ENCODE results near the gene UMPS.

The UMPS gene

GRCh38 chr3:124730129-124730940 is at the start of gene UMPS:
TSS of gene UMPS (plus strand) at chr3:124730452. CDS start at chr3:124730472, 20 bp downstream.
- DNase-seq (ENCODE audit: low read depth): peak; percentile 95
- Histone ChIP-seq H3K9ac (ENCODE audit: low read length) (peak within 1 kb of the TSS; percentile 87), H3K27me3 (replicated peaks; ENCODE audit: control insufficient read depth, insufficient read depth, low read length) (no peaks in the 10 kb centered on the region), H3K9me3 (ENCODE audit: control insufficient read depth, low read length) (no peaks in the 10 kb centered on the region), H3K36me3 (ENCODE audit: control insufficient read depth, insufficient read depth, low read length, severe bottlenecking) (peaks cover 5% of the 10 kb centered on the region), H3K4me3 (ENCODE audit: low read length) (peak within 1 kb of the TSS; percentile 90), H3K4me1 (ENCODE audit: control insufficient read depth, insufficient read depth, low read length) (peaks cover 22% of the 10 kb centered on the region)

GRCh38 chr3:124680521-124680920 is 49.7 kb upstream of the UMPS start:
- H3K4me3 ChIP-seq (ENCODE audit: low read length): no peak overlapping the region

GRCh38 chr3:124682263-124682662 is 48.0 kb upstream of the UMPS start:
- H3K9ac ChIP-seq (ENCODE audit: low read length): no peak overlapping the region
- no peaks in the 10 kb centered on the region for H3K36me3 ChIP-seq (ENCODE audit: control insufficient read depth, insufficient read depth, low read length, severe bottlenecking)
- no peak overlapping the region for H3K4me3 ChIP-seq (ENCODE audit: low read length)
- DNase-seq (ENCODE audit: low read depth): no peak
- peaks cover 26% of the 10 kb centered on the region for H3K4me1 ChIP-seq (ENCODE audit: control insufficient read depth, insufficient read depth, low read length)
- peaks cover 6% of the 10 kb centered on the region for H3K27me3 ChIP-seq (replicated peaks; ENCODE audit: control insufficient read depth, insufficient read depth, low read length)
- no peaks in the 10 kb centered on the region for H3K9me3 ChIP-seq (ENCODE audit: control insufficient read depth, low read length)

More at GRCh38 chr3:124680521-124680920, 49.7 kb upstream of the UMPS start:
- no peaks in the 10 kb centered on the region for H3K36me3 ChIP-seq (ENCODE audit: control insufficient read depth, insufficient read depth, low read length, severe bottlenecking)
- H3K9me3 ChIP-seq (ENCODE audit: control insufficient read depth, low read length): no peaks in the 10 kb centered on the region
- H3K27me3 ChIP-seq (replicated peaks; ENCODE audit: control insufficient read depth, insufficient read depth, low read length): peaks cover 6% of the 10 kb centered on the region
- no peak overlapping the region for H3K9ac ChIP-seq (ENCODE audit: low read length)
- DNase-seq (ENCODE audit: low read depth): no peak
- peaks cover 31% of the 10 kb centered on the region for H3K4me1 ChIP-seq (ENCODE audit: control insufficient read depth, insufficient read depth, low read length)

GRCh38 chr3:124684459-124684858 is 45.8 kb upstream of the UMPS start:
- DNase-seq (ENCODE audit: low read depth): no peak
- Histone ChIP-seq H3K36me3 (ENCODE audit: control insufficient read depth, insufficient read depth, low read length, severe bottlenecking) (no peaks in the 10 kb centered on the region), H3K4me3 (ENCODE audit: low read length) (no peak overlapping the region), H3K9me3 (ENCODE audit: control insufficient read depth, low read length) (no peaks in the 10 kb centered on the region), H3K4me1 (ENCODE audit: control insufficient read depth, insufficient read depth, low read length) (peaks cover 26% of the 10 kb centered on the region), H3K9ac (ENCODE audit: low read length) (no peak overlapping the region), H3K27me3 (replicated peaks; ENCODE audit: control insufficient read depth, insufficient read depth, low read length) (peaks cover 6% of the 10 kb centered on the region)

- no peak for DNase-seq (ENCODE audit: low read depth)
- Histone ChIP-seq H3K9ac (ENCODE audit: low read length) (no peak overlapping the region), H3K27me3 (replicated peaks; ENCODE audit: control insufficient read depth, insufficient read depth, low read length) (peaks cover 6% of the 10 kb centered on the region), H3K4me1 (ENCODE audit: control insufficient read depth, insufficient read depth, low read length) (peaks cover 23% of the 10 kb centered on the region), H3K36me3 (ENCODE audit: control insufficient read depth, insufficient read depth, low read length, severe bottlenecking) (no peaks in the 10 kb centered on the region), H3K4me3 (ENCODE audit: low read length) (no peak overlapping the region), H3K9me3 (ENCODE audit: control insufficient read depth, low read length) (no peaks in the 10 kb centered on the region)
These were observed 45.2 kb upstream of the UMPS start for GRCh38 chr3:124685067-124685466.

GRCh38 chr3:124685481-124685880 is 44.8 kb upstream of the UMPS start:
- DNase-seq (ENCODE audit: low read depth): peak; percentile 22

GRCh38 chr3:124686028-124686670 is 44.1 kb upstream of the UMPS start:
- Histone ChIP-seq H3K4me3 (ENCODE audit: low read length) (no peak overlapping the region), H3K36me3 (ENCODE audit: control insufficient read depth, insufficient read depth, low read length, severe bottlenecking) (no peaks in the 10 kb centered on the region), H3K27me3 (replicated peaks; ENCODE audit: control insufficient read depth, insufficient read depth, low read length) (peaks cover 6% of the 10 kb centered on the region), H3K9ac (ENCODE audit: low read length) (no peak overlapping the region), H3K9me3 (ENCODE audit: control insufficient read depth, low read length) (no peaks in the 10 kb centered on the region), H3K4me1 (ENCODE audit: control insufficient read depth, insufficient read depth, low read length) (peaks cover 14% of the 10 kb centered on the region)
- no peak for DNase-seq (ENCODE audit: low read depth)

More at GRCh38 chr3:124685481-124685880, 44.8 kb upstream of the UMPS start:
- no peak overlapping the region for H3K4me3 ChIP-seq (ENCODE audit: low read length)
- no peaks in the 10 kb centered on the region for H3K36me3 ChIP-seq (ENCODE audit: control insufficient read depth, insufficient read depth, low read length, severe bottlenecking)
- H3K9ac ChIP-seq (ENCODE audit: low read length): no peak overlapping the region
- H3K4me1 ChIP-seq (ENCODE audit: control insufficient read depth, insufficient read depth, low read length): peaks cover 19% of the 10 kb centered on the region
- H3K9me3 ChIP-seq (ENCODE audit: control insufficient read depth, low read length): no peaks in the 10 kb centered on the region
- peaks cover 6% of the 10 kb centered on the region for H3K27me3 ChIP-seq (replicated peaks; ENCODE audit: control insufficient read depth, insufficient read depth, low read length)

GRCh38 chr3:124688581-124689454 is 41.4 kb upstream of the UMPS start:
- DNase-seq (ENCODE audit: low read depth): peak; percentile 93
- no peaks in the 10 kb centered on the region for H3K36me3 ChIP-seq (ENCODE audit: control insufficient read depth, insufficient read depth, low read length, severe bottlenecking)
- H3K9ac ChIP-seq (ENCODE audit: low read length): no peak overlapping the region
- H3K27me3 ChIP-seq (replicated peaks; ENCODE audit: control insufficient read depth, insufficient read depth, low read length): no peaks in the 10 kb centered on the region
- peaks cover 14% of the 10 kb centered on the region for H3K4me1 ChIP-seq (ENCODE audit: control insufficient read depth, insufficient read depth, low read length)
- H3K4me3 ChIP-seq (ENCODE audit: low read length): no peak overlapping the region
- no peaks in the 10 kb centered on the region for H3K9me3 ChIP-seq (ENCODE audit: control insufficient read depth, low read length)

GRCh38 chr3:124691599-124691998 is 38.7 kb upstream of the UMPS start:
- DNase-seq (ENCODE audit: low read depth): no peak
- no peaks in the 10 kb centered on the region for H3K9me3 ChIP-seq (ENCODE audit: control insufficient read depth, low read length)
- no peak overlapping the region for H3K4me3 ChIP-seq (ENCODE audit: low read length)
- no peaks in the 10 kb centered on the region for H3K36me3 ChIP-seq (ENCODE audit: control insufficient read depth, insufficient read depth, low read length, severe bottlenecking)
- H3K4me1 ChIP-seq (ENCODE audit: control insufficient read depth, insufficient read depth, low read length): no peaks in the 10 kb centered on the region
- no peak overlapping the region for H3K9ac ChIP-seq (ENCODE audit: low read length)
- no peaks in the 10 kb centered on the region for H3K27me3 ChIP-seq (replicated peaks; ENCODE audit: control insufficient read depth, insufficient read depth, low read length)

GRCh38 chr3:124694486-124694885 is 35.8 kb upstream of the UMPS start:
- no peak overlapping the region for H3K4me3 ChIP-seq (ENCODE audit: low read length)
- H3K9me3 ChIP-seq (ENCODE audit: control insufficient read depth, low read length): no peaks in the 10 kb centered on the region
- H3K9ac ChIP-seq (ENCODE audit: low read length): no peak overlapping the region
- no peaks in the 10 kb centered on the region for H3K36me3 ChIP-seq (ENCODE audit: control insufficient read depth, insufficient read depth, low read length, severe bottlenecking)
- DNase-seq (ENCODE audit: low read depth): no peak
- no peaks in the 10 kb centered on the region for H3K4me1 ChIP-seq (ENCODE audit: control insufficient read depth, insufficient read depth, low read length)
- H3K27me3 ChIP-seq (replicated peaks; ENCODE audit: control insufficient read depth, insufficient read depth, low read length): no peaks in the 10 kb centered on the region

- Histone ChIP-seq H3K27me3 (replicated peaks; ENCODE audit: control insufficient read depth, insufficient read depth, low read length) (no peaks in the 10 kb centered on the region), H3K9me3 (ENCODE audit: control insufficient read depth, low read length) (no peaks in the 10 kb centered on the region), H3K36me3 (ENCODE audit: control insufficient read depth, insufficient read depth, low read length, severe bottlenecking) (no peaks in the 10 kb centered on the region), H3K4me1 (ENCODE audit: control insufficient read depth, insufficient read depth, low read length) (no peaks in the 10 kb centered on the region), H3K9ac (ENCODE audit: low read length) (no peak overlapping the region), H3K4me3 (ENCODE audit: low read length) (no peak overlapping the region)
- DNase-seq (ENCODE audit: low read depth): no peak
These were observed 34.9 kb upstream of the UMPS start for GRCh38 chr3:124695369-124695768.

Measured in adipocyte (in vitro differentiated cells).